HEK293 (cell line): Measurements from ENCODE around the gene RAB22A.
A peak's percentile ranks its signal among the peaks of the same experiment; 100 is the strongest.

Experiments
- BCL11B ChIP-seq: fragments of 450-650 bp; formaldehyde crosslinking; IDR thresholded peaks from 2 replicates; pipeline ENCODE4 v1.5.1; 2016; ENCODE audit warnings: low read depth, missing biosample characterization, missing genetic modification characterization
- ELK4 ChIP-seq: IDR thresholded peaks from 2 replicates; pipeline ENCODE4 v1.6.1; 2011; ENCODE audit warnings: mild to moderate bottlenecking, low read depth, low read length, borderline replicate concordance
- GLIS2 ChIP-seq: fragments of 450-650 bp; formaldehyde crosslinking; IDR thresholded peaks from 2 replicates; pipeline ENCODE4 v1.5.1; 2016; ENCODE audit warnings: missing biosample characterization, missing genetic modification characterization
- KLF16 ChIP-seq: fragments of 450-650 bp; formaldehyde crosslinking; IDR thresholded peaks from 2 replicates; pipeline ENCODE4 v1.5.1; 2017; ENCODE audit warnings: missing biosample characterization, missing genetic modification characterization
- KLF9 ChIP-seq: fragments of 450-650 bp; formaldehyde crosslinking; IDR thresholded peaks from 2 replicates; pipeline ENCODE4 v1.5.1; 2016; ENCODE audit warnings: missing biosample characterization, missing genetic modification characterization, low read depth
- SETDB1 ChIP-seq: IDR thresholded peaks from one replicate; pipeline ENCODE4 v1.6.1; 2017; ENCODE audit warnings: mild to moderate bottlenecking, low read length, moderate library complexity, mixed read lengths; ENCODE audit not compliant: insufficient read length
- YY1 ChIP-seq: fragments of 450-650 bp; formaldehyde crosslinking; IDR thresholded peaks from 2 replicates; pipeline ENCODE4 v1.5.1; 2018; ENCODE audit warnings: missing biosample characterization, missing genetic modification characterization
- ZBTB20 ChIP-seq: fragments of 450-650 bp; formaldehyde crosslinking; IDR thresholded peaks from 2 replicates; pipeline ENCODE4 v1.5.1; 2016; ENCODE audit warnings: missing biosample characterization, missing genetic modification characterization
- ZBTB6 ChIP-seq: fragments of 450-650 bp; formaldehyde crosslinking; IDR thresholded peaks from 2 replicates; pipeline ENCODE4 v1.5.1; 2017; ENCODE audit warnings: missing biosample characterization, missing genetic modification characterization
- ZFP37 ChIP-seq: fragments of 450-650 bp; formaldehyde crosslinking; IDR thresholded peaks from 2 replicates; pipeline ENCODE4 v1.5.1; 2016; ENCODE audit warnings: missing biosample characterization, missing genetic modification characterization
- ZNF114 ChIP-seq: fragments of 450-650 bp; formaldehyde crosslinking; IDR thresholded peaks from 2 replicates; pipeline ENCODE4 v1.5.0; 2017; ENCODE audit warnings: missing biosample characterization, missing genetic modification characterization
- ZNF416 ChIP-seq: fragments of 450-650 bp; formaldehyde crosslinking; IDR thresholded peaks from 2 replicates; pipeline ENCODE4 v1.5.1; 2016; ENCODE audit warnings: missing biosample characterization, missing genetic modification characterization
- ZNF561 ChIP-seq: fragments of 450-650 bp; IDR thresholded peaks from 2 replicates; pipeline ENCODE4 v1.5.1; 2018; ENCODE audit warnings: missing biosample characterization, missing genetic modification characterization, borderline replicate concordance
- ZNF596 ChIP-seq: fragments of 450-650 bp; IDR thresholded peaks from 2 replicates; pipeline ENCODE4 v1.5.0; 2018; ENCODE audit warnings: missing biosample characterization, mild to moderate bottlenecking, missing genetic modification characterization, moderate library complexity
- ZNF626 ChIP-seq: fragments of 450-650 bp; sonication (Bioruptor Pico); formaldehyde crosslinking; IDR thresholded peaks from 2 replicates; pipeline ENCODE4 v1.5.1; 2018; ENCODE audit warnings: missing biosample characterization, missing genetic modification characterization, inconsistent platforms
- ZNF629 ChIP-seq: fragments of 450-650 bp; formaldehyde crosslinking; IDR thresholded peaks from 2 replicates; pipeline ENCODE4 v1.5.1; 2017; ENCODE audit warnings: missing biosample characterization, missing genetic modification characterization
- ZNF654 ChIP-seq: fragments of 450-650 bp; formaldehyde crosslinking; IDR thresholded peaks from 2 replicates; pipeline ENCODE4 v1.5.1; 2016; ENCODE audit warnings: low read depth, missing biosample characterization, missing genetic modification characterization
- ZNF660 ChIP-seq: fragments of 450-650 bp; IDR thresholded peaks from 2 replicates; pipeline ENCODE4 v1.5.1; 2018; ENCODE audit warnings: missing biosample characterization, mild to moderate bottlenecking, missing genetic modification characterization
- ZNF677 ChIP-seq: fragments of 450-650 bp; IDR thresholded peaks from 2 replicates; pipeline ENCODE4 v1.5.0; 2018; ENCODE audit warnings: missing biosample characterization, mild to moderate bottlenecking, missing genetic modification characterization, moderate library complexity
- ZNF791 ChIP-seq: fragments of 450-650 bp; formaldehyde crosslinking; IDR thresholded peaks from 2 replicates; pipeline ENCODE4 v1.5.1; 2016; ENCODE audit warnings: missing biosample characterization, missing genetic modification characterization
- ZSCAN23 ChIP-seq: fragments of 450-650 bp; formaldehyde crosslinking; IDR thresholded peaks from 2 replicates; pipeline ENCODE4 v1.5.1; 2016; ENCODE audit warnings: missing biosample characterization, missing genetic modification characterization
- ZSCAN30 ChIP-seq: fragments of 450-650 bp; IDR thresholded peaks from 2 replicates; pipeline ENCODE4 v1.5.1; 2018; ENCODE audit warnings: missing biosample characterization, mild to moderate bottlenecking, missing genetic modification characterization, moderate library complexity
- TF ChIP-seq, protein P1 (sequence below): fragments of 450-650 bp; formaldehyde crosslinking; IDR thresholded peaks from 2 replicates; pipeline ENCODE4 v1.5.1; 2017; ENCODE audit warnings: missing biosample characterization, missing genetic modification characterization
- TF ChIP-seq, protein P2 (sequence below): fragments of 450-650 bp; formaldehyde crosslinking; IDR thresholded peaks from 2 replicates; pipeline ENCODE4 v1.5.1; 2016; ENCODE audit warnings: missing biosample characterization, missing genetic modification characterization
- TF ChIP-seq, protein P3 (sequence below): fragments of 450-650 bp; formaldehyde crosslinking; IDR thresholded peaks from 2 replicates; pipeline ENCODE4 v1.5.1; 2016; ENCODE audit warnings: missing biosample characterization, missing genetic modification characterization
- TF ChIP-seq, protein P4 (sequence below): fragments of 450-650 bp; IDR thresholded peaks from 2 replicates; pipeline ENCODE4 v1.5.1; 2018; ENCODE audit warnings: missing biosample characterization, mild to moderate bottlenecking, missing genetic modification characterization
- TF ChIP-seq, protein P5 (sequence below): fragments of 450-650 bp; formaldehyde crosslinking; IDR thresholded peaks from 2 replicates; pipeline ENCODE4 v1.5.1; 2017; ENCODE audit warnings: missing biosample characterization, missing genetic modification characterization

The RAB22A gene

DNA sequence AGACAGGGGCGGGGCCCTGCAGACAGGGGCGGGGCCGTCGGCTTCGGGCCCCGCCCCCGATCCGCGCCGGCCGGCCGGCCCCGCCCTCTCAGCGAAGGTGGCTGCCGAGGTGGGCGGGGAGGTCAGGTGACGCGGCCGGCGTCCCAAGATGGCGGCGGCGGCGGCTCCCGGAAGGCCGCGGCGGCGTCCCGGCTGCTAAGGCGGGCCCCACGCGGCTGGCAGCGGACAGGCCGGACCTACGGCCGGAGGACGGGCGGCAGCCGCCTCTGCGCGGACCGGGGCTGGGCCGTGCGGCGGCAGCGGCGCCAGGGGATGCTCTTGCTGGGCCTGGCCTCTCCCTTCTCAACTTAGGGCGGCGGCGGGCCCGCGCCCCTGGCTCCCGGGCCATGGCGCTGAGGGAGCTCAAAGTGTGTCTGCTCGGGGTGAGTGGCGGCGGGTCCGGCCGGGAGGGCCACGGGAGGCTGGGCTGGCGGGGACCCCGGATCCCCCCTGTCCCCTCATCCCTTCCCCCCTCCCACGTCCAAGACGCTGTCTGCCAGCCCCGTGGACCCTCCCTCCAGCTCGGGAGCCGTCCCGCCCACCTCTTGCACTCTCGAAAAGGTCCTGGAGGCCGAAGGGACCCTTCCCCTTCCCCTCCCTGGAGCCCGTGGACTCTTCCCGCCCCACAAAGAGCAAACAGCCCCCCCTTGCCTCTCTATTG, at the start of gene RAB22A (continued):
- TF ChIP-seq ELK4 (no peak), ZFP37 (tag by site-specific recombination) (no peak), ZNF626 (tag by site-specific recombination) (no peak), KLF16 (tag by site-specific recombination) (peak; percentile 56; the same call in 1 of the 2 replicates), ZBTB20 (tag by site-specific recombination) (peak; percentile 14; the same call in 1 of the 2 replicates), ZNF596 (tag by site-specific recombination) (peak; percentile 23; the same call in 1 of the 2 replicates), YY1 (tag by site-specific recombination) (peak; percentile 53; the same call in 1 of the 2 replicates), ZNF114 (tag by site-specific recombination) (no peak), ZNF660 (tag by site-specific recombination) (no peak; the same call in 1 of the 2 replicates), ZSCAN23 (tag by site-specific recombination) (no peak), ZNF791 (no peak), KLF9 (tag by site-specific recombination) (no peak; the same call in none of the 2 replicates), ZNF416 (no peak), ZNF629 (tag by site-specific recombination) (no peak), GLIS2 (tag by site-specific recombination) (peak; percentile 45; the same call in 1 of the 2 replicates), ZNF677 (peak; percentile 55; the same call in 1 of the 2 replicates), ZNF561 (tag by site-specific recombination) (peak; percentile 39; the same call in 1 of the 2 replicates), SETDB1 (no peak), ZNF654 (tag by site-specific recombination) (no peak), ZSCAN30 (tag by site-specific recombination) (0 out of 2 replicates have a peak, but pooled peaks have one; percentile 48), ZBTB6 (tag by site-specific recombination) (no peak), BCL11B (tag by site-specific recombination) (no peak)
- TF ChIP-seq, protein P1, sequence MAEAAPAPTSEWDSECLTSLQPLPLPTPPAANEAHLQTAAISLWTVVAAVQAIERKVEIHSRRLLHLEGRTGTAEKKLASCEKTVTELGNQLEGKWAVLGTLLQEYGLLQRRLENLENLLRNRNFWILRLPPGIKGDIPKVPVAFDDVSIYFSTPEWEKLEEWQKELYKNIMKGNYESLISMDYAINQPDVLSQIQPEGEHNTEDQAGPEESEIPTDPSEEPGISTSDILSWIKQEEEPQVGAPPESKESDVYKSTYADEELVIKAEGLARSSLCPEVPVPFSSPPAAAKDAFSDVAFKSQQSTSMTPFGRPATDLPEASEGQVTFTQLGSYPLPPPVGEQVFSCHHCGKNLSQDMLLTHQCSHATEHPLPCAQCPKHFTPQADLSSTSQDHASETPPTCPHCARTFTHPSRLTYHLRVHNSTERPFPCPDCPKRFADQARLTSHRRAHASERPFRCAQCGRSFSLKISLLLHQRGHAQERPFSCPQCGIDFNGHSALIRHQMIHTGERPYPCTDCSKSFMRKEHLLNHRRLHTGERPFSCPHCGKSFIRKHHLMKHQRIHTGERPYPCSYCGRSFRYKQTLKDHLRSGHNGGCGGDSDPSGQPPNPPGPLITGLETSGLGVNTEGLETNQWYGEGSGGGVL, result peak; percentile 37
- TF ChIP-seq, protein P2, sequence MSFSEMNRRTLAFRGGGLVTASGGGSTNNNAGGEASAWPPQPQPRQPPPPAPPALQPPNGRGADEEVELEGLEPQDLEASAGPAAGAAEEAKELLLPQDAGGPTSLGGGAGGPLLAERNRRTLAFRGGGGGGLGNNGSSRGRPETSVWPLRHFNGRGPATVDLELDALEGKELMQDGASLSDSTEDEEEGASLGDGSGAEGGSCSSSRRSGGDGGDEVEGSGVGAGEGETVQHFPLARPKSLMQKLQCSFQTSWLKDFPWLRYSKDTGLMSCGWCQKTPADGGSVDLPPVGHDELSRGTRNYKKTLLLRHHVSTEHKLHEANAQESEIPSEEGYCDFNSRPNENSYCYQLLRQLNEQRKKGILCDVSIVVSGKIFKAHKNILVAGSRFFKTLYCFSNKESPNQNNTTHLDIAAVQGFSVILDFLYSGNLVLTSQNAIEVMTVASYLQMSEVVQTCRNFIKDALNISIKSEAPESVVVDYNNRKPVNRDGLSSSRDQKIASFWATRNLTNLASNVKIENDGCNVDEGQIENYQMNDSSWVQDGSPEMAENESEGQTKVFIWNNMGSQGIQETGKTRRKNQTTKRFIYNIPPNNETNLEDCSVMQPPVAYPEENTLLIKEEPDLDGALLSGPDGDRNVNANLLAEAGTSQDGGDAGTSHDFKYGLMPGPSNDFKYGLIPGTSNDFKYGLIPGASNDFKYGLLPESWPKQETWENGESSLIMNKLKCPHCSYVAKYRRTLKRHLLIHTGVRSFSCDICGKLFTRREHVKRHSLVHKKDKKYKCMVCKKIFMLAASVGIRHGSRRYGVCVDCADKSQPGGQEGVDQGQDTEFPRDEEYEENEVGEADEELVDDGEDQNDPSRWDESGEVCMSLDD (tag by site-specific recombination), result no peak
- TF ChIP-seq, protein P3, sequence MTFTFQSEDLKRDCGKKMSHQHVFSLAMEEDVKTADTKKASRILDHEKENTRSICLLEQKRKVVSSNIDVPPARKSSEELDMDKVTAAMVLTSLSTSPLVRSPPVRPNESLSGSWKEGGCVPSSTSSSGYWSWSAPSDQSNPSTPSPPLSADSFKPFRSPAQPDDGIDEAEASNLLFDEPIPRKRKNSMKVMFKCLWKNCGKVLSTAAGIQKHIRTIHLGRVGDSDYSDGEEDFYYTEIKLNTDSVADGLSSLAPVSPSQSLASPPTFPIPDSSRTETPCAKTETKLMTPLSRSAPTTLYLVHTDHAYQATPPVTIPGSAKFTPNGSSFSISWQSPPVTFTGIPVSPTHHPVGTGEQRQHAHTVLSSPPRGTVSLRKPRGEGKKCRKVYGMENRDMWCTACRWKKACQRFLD (tag by site-specific recombination), result no peak
- TF ChIP-seq, protein P4, sequence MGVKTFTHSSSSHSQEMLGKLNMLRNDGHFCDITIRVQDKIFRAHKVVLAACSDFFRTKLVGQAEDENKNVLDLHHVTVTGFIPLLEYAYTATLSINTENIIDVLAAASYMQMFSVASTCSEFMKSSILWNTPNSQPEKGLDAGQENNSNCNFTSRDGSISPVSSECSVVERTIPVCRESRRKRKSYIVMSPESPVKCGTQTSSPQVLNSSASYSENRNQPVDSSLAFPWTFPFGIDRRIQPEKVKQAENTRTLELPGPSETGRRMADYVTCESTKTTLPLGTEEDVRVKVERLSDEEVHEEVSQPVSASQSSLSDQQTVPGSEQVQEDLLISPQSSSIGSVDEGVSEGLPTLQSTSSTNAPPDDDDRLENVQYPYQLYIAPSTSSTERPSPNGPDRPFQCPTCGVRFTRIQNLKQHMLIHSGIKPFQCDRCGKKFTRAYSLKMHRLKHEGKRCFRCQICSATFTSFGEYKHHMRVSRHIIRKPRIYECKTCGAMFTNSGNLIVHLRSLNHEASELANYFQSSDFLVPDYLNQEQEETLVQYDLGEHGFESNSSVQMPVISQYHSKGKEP (tag by site-specific recombination), result no peak
- TF ChIP-seq, protein P5, sequence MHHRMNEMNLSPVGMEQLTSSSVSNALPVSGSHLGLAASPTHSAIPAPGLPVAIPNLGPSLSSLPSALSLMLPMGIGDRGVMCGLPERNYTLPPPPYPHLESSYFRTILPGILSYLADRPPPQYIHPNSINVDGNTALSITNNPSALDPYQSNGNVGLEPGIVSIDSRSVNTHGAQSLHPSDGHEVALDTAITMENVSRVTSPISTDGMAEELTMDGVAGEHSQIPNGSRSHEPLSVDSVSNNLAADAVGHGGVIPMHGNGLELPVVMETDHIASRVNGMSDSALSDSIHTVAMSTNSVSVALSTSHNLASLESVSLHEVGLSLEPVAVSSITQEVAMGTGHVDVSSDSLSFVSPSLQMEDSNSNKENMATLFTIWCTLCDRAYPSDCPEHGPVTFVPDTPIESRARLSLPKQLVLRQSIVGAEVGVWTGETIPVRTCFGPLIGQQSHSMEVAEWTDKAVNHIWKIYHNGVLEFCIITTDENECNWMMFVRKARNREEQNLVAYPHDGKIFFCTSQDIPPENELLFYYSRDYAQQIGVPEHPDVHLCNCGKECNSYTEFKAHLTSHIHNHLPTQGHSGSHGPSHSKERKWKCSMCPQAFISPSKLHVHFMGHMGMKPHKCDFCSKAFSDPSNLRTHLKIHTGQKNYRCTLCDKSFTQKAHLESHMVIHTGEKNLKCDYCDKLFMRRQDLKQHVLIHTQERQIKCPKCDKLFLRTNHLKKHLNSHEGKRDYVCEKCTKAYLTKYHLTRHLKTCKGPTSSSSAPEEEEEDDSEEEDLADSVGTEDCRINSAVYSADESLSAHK (tag by site-specific recombination), result no peak
